ENCODE measurements around the gene NOL9. TPM values are rescaled to one million over a fixed set of nuclear protein-coding genes. Genes with fewer than 3 reads are reported as not detected.
A peak's percentile ranks its signal among the peaks of the same experiment; 100 is the strongest.

NOL9 gene
- total and polyA plus RNA-seq, 10 of the 15 experiments (the other 5 are each of a cell fraction or from before 2014, with no cell fraction given) = 3.9 to 35.9 (median 23.0) TPM

DNA sequence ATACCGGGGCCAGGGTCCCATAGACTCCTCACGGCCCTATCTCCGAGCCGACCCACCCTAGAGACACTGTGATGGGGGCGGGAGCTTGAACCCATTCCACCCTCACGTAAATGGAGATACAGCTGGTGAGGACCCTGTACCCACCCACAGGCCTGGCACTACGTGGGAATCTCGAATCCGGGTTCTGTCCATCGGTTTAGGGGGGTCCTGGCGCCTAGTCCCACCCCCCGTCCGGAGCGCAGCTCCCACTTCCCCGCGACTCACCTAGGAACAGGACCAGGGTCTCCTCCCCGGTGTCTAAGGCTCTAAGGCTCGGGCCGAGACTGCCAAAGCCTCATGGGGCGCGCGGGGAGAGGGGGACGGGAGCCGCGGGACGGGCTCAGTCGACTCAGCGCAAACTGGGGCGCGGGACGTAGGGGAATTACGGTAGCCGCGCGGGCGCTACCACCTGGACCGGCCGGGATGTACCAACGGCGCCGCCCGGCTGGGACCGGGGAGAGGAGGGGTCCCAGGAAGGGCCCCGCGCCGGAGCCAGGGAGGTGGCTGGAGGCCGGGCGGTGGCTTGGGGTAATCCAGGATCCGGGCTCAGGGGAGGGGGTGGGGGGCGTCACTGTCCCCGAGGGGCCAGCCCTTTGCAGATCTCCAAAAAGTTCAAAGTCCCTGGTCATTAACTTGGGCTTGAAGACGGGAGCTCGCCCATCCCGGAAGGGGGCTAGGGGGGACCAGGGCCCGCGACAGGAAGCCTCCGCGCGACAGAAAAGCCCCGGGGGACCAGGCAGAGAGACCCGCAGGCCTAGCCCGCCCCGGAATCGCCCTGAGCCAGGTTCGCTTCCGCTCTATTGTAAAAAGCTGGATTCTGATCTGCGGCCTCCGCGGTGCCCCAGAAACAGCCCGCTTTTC is 63.9 kb downstream of the NOL9 start (continued):
- no peak for TF ChIP-seq CBFB (IDR thresholded peaks at IDR 0.05; ENCODE audit: low read depth)
- TF ChIP-seq POLR2A (IDR thresholded peaks at IDR 0.05; ENCODE audit: low read depth, low read length) = 0 out of 2 replicates have a peak, but pooled peaks have one; percentile 14
- TF ChIP-seq MEF2B (IDR thresholded peaks at IDR 0.05; ENCODE audit: partially characterized antibody, poor library complexity, severe bottlenecking) = peak; percentile 50
- 0 out of 2 replicates have a peak, but pooled peaks have one; percentile 21 for TF ChIP-seq GABPA (IDR thresholded peaks at IDR 0.05; ENCODE audit: low read depth)
- TF ChIP-seq MXI1 (IDR thresholded peaks at IDR 0.05; ENCODE audit: low read depth, low read length) = 0 out of 2 replicates have a peak, but pooled peaks have one; percentile 14
- TF ChIP-seq IKZF2 (IDR thresholded peaks at IDR 0.05) = no peak
- TF ChIP-seq SP1 (IDR thresholded peaks at IDR 0.05; ENCODE audit: low read depth, low read length) = peak; percentile 49
- TF ChIP-seq JUND (IDR thresholded peaks at IDR 0.05; ENCODE audit: low read depth, low read length) = peak; percentile 93
- peak; percentile 48; the same call in 1 of the 2 replicates for TF ChIP-seq TCF12 (IDR thresholded peaks at IDR 0.05; ENCODE audit: low read depth, low read length)
- TF ChIP-seq SPI1 (IDR thresholded peaks at IDR 0.05; ENCODE audit: borderline replicate concordance, insufficient read depth, low read depth, low read length) = no peak
- no peak for TF ChIP-seq EED (IDR thresholded peaks at IDR 0.05; ENCODE audit: low read depth)
- no peak for TF ChIP-seq EP300 (IDR thresholded peaks at IDR 0.05; ENCODE audit: borderline replicate concordance in 1 of 2, control insufficient read depth in 1 of 2, low read depth in 2 of 2, low read length in 2 of 2)
- peak in 1 of 2 experiments; percentile 75; a peak in 1 of 4 replicates for TF ChIP-seq SRF (IDR thresholded peaks at IDR 0.05; ENCODE audit: low read depth in 2 of 2, low read length in 2 of 2)
- no peak for TF ChIP-seq EGR1 (IDR thresholded peaks at IDR 0.05; ENCODE audit: borderline replicate concordance in 1 of 2, low read depth in 2 of 2, low read length in 2 of 2)
